H9 (cell line): ENCODE results near the gene SLC30A7. TPM values are rescaled to one million over a fixed set of nuclear protein-coding genes. Genes with fewer than 3 reads are reported as not detected.

Experiments used
- DNase-seq: peaks from one replicate; pipeline ENCODE4 v3.0.0-alpha.2; 2017
- H2AFZ ChIP-seq: one replicate; pipeline ENCODE4 v1.6.1; 2013; ENCODE audit warnings: mild to moderate bottlenecking, low read length, control low read depth, moderate library complexity
- H2AK5ac ChIP-seq: 2 replicates; pipeline ENCODE4 v1.6.1; 2013; ENCODE audit warnings: low read length, control low read depth, mixed read lengths; ENCODE audit not compliant: insufficient read length
- H2BK120ac ChIP-seq: one replicate; pipeline ENCODE4 v1.6.1; 2013; ENCODE audit warnings: low read depth, mild to moderate bottlenecking, low read length, control low read depth, inconsistent platforms; ENCODE audit not compliant: poor library complexity, severe bottlenecking
- H2BK12ac ChIP-seq: 2 replicates; pipeline ENCODE4 v1.6.1; 2013; ENCODE audit warnings: low read length, control low read depth, mixed read lengths, low read depth; ENCODE audit not compliant: insufficient read length
- H2BK15ac ChIP-seq: 2 replicates; pipeline ENCODE4 v1.6.1; 2013; ENCODE audit warnings: low read depth, low read length, control low read depth
- H2BK20ac ChIP-seq: one replicate; pipeline ENCODE4 v1.6.1; 2013; ENCODE audit warnings: low read depth, mild to moderate bottlenecking, low read length, control low read depth, inconsistent platforms; ENCODE audit not compliant: poor library complexity, severe bottlenecking
- H2BK5ac ChIP-seq: 2 replicates; pipeline ENCODE4 v1.6.1; 2013; ENCODE audit warnings: low read length, control low read depth, mixed read lengths; ENCODE audit not compliant: insufficient read length
- H3K14ac ChIP-seq: 2 replicates; pipeline ENCODE4 v1.6.1; 2013; ENCODE audit warnings: low read length, control low read depth; ENCODE audit not compliant: insufficient read depth
- H3K18ac ChIP-seq: 2 replicates; pipeline ENCODE4 v1.6.1; 2013; ENCODE audit warnings: low read depth, mild to moderate bottlenecking, mixed read lengths, low read length, control low read depth; ENCODE audit not compliant: insufficient read length
- H3K23ac ChIP-seq: 2 replicates; pipeline ENCODE4 v1.6.1; 2013; ENCODE audit warnings: low read length, control low read depth, mixed read lengths, low read depth; ENCODE audit not compliant: insufficient read length
- H3K23me2 ChIP-seq: 2 replicates; pipeline ENCODE4 v1.6.1; 2013; ENCODE audit warnings: low read depth, mild to moderate bottlenecking, mixed read lengths, low read length, control low read depth; ENCODE audit not compliant: insufficient read length, poor library complexity, severe bottlenecking
- H3K27ac ChIP-seq: 2 replicates; pipeline ENCODE4 v1.5.1; 2013; ENCODE audit warnings: low read length, control low read depth, mixed read lengths, low read depth; ENCODE audit not compliant: insufficient read length
- H3K27me3 ChIP-seq: 2 replicates; pipeline ENCODE4 v1.6.1; 2013; ENCODE audit warnings: low read length, control low read depth, inconsistent platforms; ENCODE audit not compliant: insufficient read depth
- H3K4ac ChIP-seq: 2 replicates; pipeline ENCODE4 v1.6.1; 2013; ENCODE audit warnings: low read depth, mild to moderate bottlenecking, control low read depth, inconsistent platforms, low read length, moderate library complexity
- H3K4me1 ChIP-seq: 2 replicates; pipeline ENCODE4 v1.6.1; 2013; ENCODE audit warnings: low read length, control low read depth, inconsistent platforms; ENCODE audit not compliant: insufficient read depth
- H3K4me2 ChIP-seq: 2 replicates; pipeline ENCODE4 v1.6.1; 2013; ENCODE audit warnings: low read length, control low read depth, mixed read lengths; ENCODE audit not compliant: insufficient read length, insufficient read depth
- H3K56ac ChIP-seq: 2 replicates; pipeline ENCODE4 v1.6.1; 2013; ENCODE audit warnings: low read depth, mild to moderate bottlenecking, mixed read lengths, low read length, control low read depth; ENCODE audit not compliant: insufficient read length
- H3K79me1 ChIP-seq: 2 replicates; pipeline ENCODE4 v1.6.1; 2013; ENCODE audit warnings: low read depth, mild to moderate bottlenecking, moderate library complexity, low read length, control low read depth, inconsistent platforms; ENCODE audit not compliant: insufficient read depth, poor library complexity, severe bottlenecking
- H3K79me2 ChIP-seq: 2 replicates; pipeline ENCODE4 v1.6.1; 2013; ENCODE audit warnings: low read length, control low read depth, inconsistent platforms; ENCODE audit not compliant: insufficient read depth
- H3K9ac ChIP-seq: 2 replicates; pipeline ENCODE4 v1.6.1; 2013; ENCODE audit warnings: low read length, control low read depth, mixed read lengths; ENCODE audit not compliant: insufficient read length; ENCODE audit errors: extremely low read depth
- H3K9me3 ChIP-seq: one replicate; pipeline ENCODE4 v1.6.1; 2013; ENCODE audit warnings: low read depth, low read length, inconsistent platforms; ENCODE audit not compliant: control insufficient read depth
- H3T11ph ChIP-seq: one replicate; pipeline ENCODE4 v1.6.1; 2013; ENCODE audit warnings: mild to moderate bottlenecking, low read length, control low read depth, inconsistent platforms
- H4K20me1 ChIP-seq: one replicate; pipeline ENCODE4 v1.6.1; 2013; ENCODE audit not compliant: control insufficient read depth, insufficient read length, insufficient read depth
- H4K5ac ChIP-seq: 2 replicates; pipeline ENCODE4 v1.6.1; 2013; ENCODE audit warnings: low read depth, mild to moderate bottlenecking, mixed read lengths, low read length, control low read depth; ENCODE audit not compliant: insufficient read length
- H4K8ac ChIP-seq: replicated peaks from 2 replicates; pipeline ENCODE4 v1.6.1; 2013; ENCODE audit warnings: low read length, control low read depth, mixed read lengths, low read depth; ENCODE audit not compliant: insufficient read length
- H4K91ac ChIP-seq: 2 replicates; pipeline ENCODE4 v1.6.1; 2013; ENCODE audit warnings: low read depth, mild to moderate bottlenecking, moderate library complexity, mixed read lengths, low read length, control low read depth; ENCODE audit not compliant: insufficient read length
- H3K27ac Mint-ChIP-seq, 3 experiments: 2 replicates in 2 of 3; 3 replicates in 1 of 3; pipeline ENCODE4 v1.8.0; 2020 to 2021; ENCODE audit warnings: mixed read lengths in 3 of 3, mild to moderate bottlenecking in 1 of 3, moderate library complexity in 1 of 3
- H3K27me3 Mint-ChIP-seq: 2 replicates; pipeline ENCODE4 v1.8.0; 2021; ENCODE audit warnings: low read depth, mild to moderate bottlenecking, moderate library complexity, mixed read lengths
- H3K36me3 Mint-ChIP-seq, 3 experiments: 2 replicates in 2 of 3; 3 replicates in 1 of 3; pipeline ENCODE4 v1.8.0; 2020 to 2021; ENCODE audit warnings: low read depth in 3 of 3, mixed read lengths in 3 of 3; ENCODE audit not compliant: insufficient read depth in 1 of 3
- H3K4me1 Mint-ChIP-seq, 2 experiments: 2 replicates each; pipeline ENCODE4 v1.8.0; 2020; ENCODE audit warnings: mixed read lengths in 2 of 2
- H3K4me3 Mint-ChIP-seq, 2 experiments: 2 replicates in 1 of 2; 3 replicates in 1 of 2; pipeline ENCODE4 v1.8.0; 2020 to 2021; ENCODE audit warnings: mild to moderate bottlenecking in 2 of 2, mixed read lengths in 2 of 2, moderate library complexity in 1 of 2
- H3K9me3 Mint-ChIP-seq, 2 experiments: 2 replicates in 1 of 2; 3 replicates in 1 of 2; pipeline ENCODE4 v1.8.0; 2020; ENCODE audit warnings: mild to moderate bottlenecking in 2 of 2, mixed read lengths in 2 of 2, moderate library complexity in 1 of 2
- WGBS: extraction: QIAGEN DNeasy Blood & Tissue Kit; methylation state at CpG from one replicate; pipeline ENCODE4 v1.1.7; 2013; ENCODE audit warnings: missing lambda C conversion rate, low lambda C conversion rate, mixed read lengths; ENCODE audit not compliant: insufficient read length; ENCODE audit errors: extremely low coverage; 5-methylcytosine and 5-hydroxymethylcytosine counted together
- total RNA-seq: library from RNA; stranded (reverse); gene quantifications from 2 replicates; pipeline ENCODE4 v1.2.1, GENCODE V29; 2021
- TF ChIP-seq, protein P1 (sequence below): fragments of 200-600 bp; sonication (generic); conservative IDR thresholded peaks from 3 replicates; pipeline ENCODE4 v1.8.0; 2021; ENCODE audit warnings: antibody characterized with exemption, mild to moderate bottlenecking

Gene SLC30A7
- total RNA-seq, 1 experiment from 2014 or later: 25.6 TPM

DNA sequence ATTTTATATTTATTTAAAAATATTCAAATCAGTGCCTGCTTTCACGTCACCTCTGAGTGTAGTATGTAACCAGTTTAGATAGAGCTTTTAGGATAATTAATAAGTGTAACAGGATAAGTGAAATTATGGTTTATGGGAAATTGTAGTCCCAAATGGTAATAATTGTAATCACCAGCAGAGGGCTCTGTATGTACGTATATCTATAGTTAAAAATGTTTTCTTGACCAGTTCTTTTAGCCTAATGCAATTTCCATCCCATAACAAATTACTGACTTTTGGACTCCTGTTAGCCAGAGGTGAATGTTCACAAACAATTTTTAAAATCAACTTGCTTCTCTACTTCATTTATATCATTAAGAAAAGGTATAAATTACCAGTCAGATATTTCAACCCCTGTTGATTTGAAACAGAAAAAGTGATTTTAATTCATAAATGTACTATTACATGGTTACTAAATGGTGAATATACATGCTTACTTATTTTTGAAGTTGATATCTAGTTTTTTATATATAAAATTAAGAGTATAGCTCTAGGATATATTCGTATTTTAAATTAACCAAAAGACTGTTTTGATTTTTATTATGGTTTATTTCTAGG lies 25.3 kb downstream of the SLC30A7 start:
- no peak overlapping the region for H3K9ac ChIP-seq
- H2BK20ac ChIP-seq: no peak overlapping the region
- H2BK5ac ChIP-seq: no peak overlapping the region
- no peak overlapping the region for H3K56ac ChIP-seq
- Mint-ChIP-seq H3K9me3 (0 out of 5 replicates have a peak, but pooled peaks cover 0 to 2% of the 10 kb centered on the region in 2 experiments), H3K4me1 (no peaks in the 10 kb centered on the region), H3K27me3 (no peaks in the 10 kb centered on the region), H3K4me3 (no peak overlapping the region), H3K36me3 (peaks cover 17 to 53% (median 40%) of the 10 kb centered on the region in 3 experiments), H3K27ac (no peak overlapping the region)
- no peak overlapping the region for H3T11ph ChIP-seq
- no peak overlapping the region for H4K91ac ChIP-seq
- H3K4me1 ChIP-seq: no peaks in the 10 kb centered on the region
- H3K14ac ChIP-seq: no peak overlapping the region
- TF ChIP-seq, protein P1, sequence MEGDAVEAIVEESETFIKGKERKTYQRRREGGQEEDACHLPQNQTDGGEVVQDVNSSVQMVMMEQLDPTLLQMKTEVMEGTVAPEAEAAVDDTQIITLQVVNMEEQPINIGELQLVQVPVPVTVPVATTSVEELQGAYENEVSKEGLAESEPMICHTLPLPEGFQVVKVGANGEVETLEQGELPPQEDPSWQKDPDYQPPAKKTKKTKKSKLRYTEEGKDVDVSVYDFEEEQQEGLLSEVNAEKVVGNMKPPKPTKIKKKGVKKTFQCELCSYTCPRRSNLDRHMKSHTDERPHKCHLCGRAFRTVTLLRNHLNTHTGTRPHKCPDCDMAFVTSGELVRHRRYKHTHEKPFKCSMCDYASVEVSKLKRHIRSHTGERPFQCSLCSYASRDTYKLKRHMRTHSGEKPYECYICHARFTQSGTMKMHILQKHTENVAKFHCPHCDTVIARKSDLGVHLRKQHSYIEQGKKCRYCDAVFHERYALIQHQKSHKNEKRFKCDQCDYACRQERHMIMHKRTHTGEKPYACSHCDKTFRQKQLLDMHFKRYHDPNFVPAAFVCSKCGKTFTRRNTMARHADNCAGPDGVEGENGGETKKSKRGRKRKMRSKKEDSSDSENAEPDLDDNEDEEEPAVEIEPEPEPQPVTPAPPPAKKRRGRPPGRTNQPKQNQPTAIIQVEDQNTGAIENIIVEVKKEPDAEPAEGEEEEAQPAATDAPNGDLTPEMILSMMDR: peak; percentile 78
- no peak overlapping the region for H3K4ac ChIP-seq
- no peaks in the 10 kb centered on the region for H3K79me1 ChIP-seq
- H2BK12ac ChIP-seq: no peak overlapping the region
- H2BK15ac ChIP-seq: no peak overlapping the region
- no peak overlapping the region for H2BK120ac ChIP-seq
- no peak for DNase-seq
- H3K27ac ChIP-seq: no peak overlapping the region
- no peak overlapping the region for H2AFZ ChIP-seq
- H4K5ac ChIP-seq: no peak overlapping the region
- no peaks in the 10 kb centered on the region for H3K79me2 ChIP-seq
- H3K23ac ChIP-seq: no peak overlapping the region
- no peaks in the 10 kb centered on the region for H4K20me1 ChIP-seq
- no CpG with 5 or more reads among the region's 3 CpGs for WGBS
- H3K23me2 ChIP-seq: no peaks in the 10 kb centered on the region
- no peak overlapping the region for H2AK5ac ChIP-seq
- H3K4me2 ChIP-seq: no peak overlapping the region
- no peaks in the 10 kb centered on the region for H3K27me3 ChIP-seq
- no peak overlapping the region for H4K8ac ChIP-seq
- no peak overlapping the region for H3K18ac ChIP-seq
- H3K9me3 ChIP-seq: no peaks in the 10 kb centered on the region
